HG03159 (cell line): ENCODE data around the gene CYP2B6.
"Not testable (repeated sequence)": the region's sequence is repeated elsewhere in the genome, so short reads cannot be mapped to it uniquely, and the experiment has no call there.

Source experiments
- ATAC-seq: cut with Tn5 transposase; IDR thresholded peaks from one replicate; pipeline ENCODE4 v1.9.1; 2021; ENCODE audit warnings: mild to moderate bottlenecking, moderate library complexity; ENCODE audit not compliant: unreplicated experiment

CYP2B6 gene

GRCh38 chr19:40990972-40991381 is at the start of gene CYP2B6:
Gene CYP2B6, plus strand, starts transcription at chr19:40991282. Its CDS starts 24 bp downstream, at chr19:40991306.
- no peak for ATAC-seq

- ATAC-seq: no peak
These were observed 49.4 kb upstream of the CYP2B6 start for GRCh38 chr19:40941481-40942219.

GRCh38 chr19:40945645-40946044 is 45.4 kb upstream of the CYP2B6 start:
- no peak for ATAC-seq

- no peak for ATAC-seq
These were observed 44.0 kb upstream of the CYP2B6 start for GRCh38 chr19:40947114-40947513.

DNA sequence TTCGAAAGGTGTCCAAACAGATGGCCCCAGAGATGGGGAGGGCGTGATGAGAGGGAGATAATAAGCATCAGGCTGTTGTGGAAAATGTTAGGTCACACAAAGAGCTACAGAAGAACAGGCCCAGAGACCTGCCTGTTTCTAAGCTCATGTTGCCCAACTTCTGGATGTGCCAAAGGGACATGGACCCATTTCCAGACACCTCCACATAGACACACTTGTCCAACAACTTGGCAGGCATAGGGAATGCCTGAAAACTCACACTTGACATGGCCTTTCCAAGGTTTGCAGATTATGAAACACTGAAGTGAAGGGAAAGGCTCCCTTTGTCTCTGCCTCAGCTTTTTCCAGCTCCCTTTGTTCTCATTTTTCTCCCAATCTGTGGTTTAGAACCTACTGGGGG is 43.5 kb upstream of the CYP2B6 start:
- no peak for ATAC-seq

GRCh38 chr19:40948580-40949299 is 42.3 kb upstream of the CYP2B6 start:
- no peak for ATAC-seq

DNA sequence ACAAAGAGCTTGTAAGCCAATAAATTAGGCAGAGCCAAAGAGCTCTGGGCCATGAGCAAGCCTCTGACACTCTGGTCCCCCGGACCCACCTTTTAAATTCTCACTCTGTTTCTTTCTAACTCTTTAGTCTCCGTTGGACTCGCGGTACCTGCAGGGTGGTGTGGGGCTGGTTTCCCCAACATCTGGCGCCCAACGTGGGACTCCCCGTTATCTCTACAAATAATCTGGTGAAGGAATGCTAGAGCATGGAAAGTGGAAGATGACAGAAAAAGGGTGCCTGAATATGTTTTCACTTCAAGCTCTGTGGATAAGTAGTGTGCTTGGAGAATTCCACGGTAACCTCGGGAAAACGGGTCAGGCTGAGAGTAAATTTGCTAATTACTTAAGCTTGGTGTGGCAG is 36.5 kb upstream of the CYP2B6 start:
- ATAC-seq: no peak

DNA sequence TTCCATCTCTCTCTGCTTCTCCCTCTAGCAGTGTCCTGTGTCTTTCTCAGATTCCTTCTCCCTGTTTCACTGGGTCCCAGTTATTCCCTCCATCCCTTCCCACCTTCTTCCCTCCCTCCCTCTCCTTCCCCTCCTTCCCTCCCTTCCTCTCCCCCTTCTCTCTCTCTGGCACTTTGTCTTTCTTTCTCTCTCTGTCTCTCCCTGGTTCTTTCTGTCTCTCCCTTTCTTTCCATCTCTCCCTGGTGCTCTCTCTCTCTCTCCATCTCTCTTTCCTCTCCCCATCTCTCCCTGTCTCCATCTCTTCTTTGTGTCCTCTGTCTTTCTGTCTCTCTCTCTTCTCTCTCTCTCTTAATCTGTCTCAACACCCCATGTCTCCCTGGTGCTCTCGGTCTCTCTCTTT is 31.7 kb upstream of the CYP2B6 start:
- ATAC-seq: no peak

GRCh38 chr19:40960062-40960685 is 30.9 kb upstream of the CYP2B6 start:
- no peak for ATAC-seq

- ATAC-seq: no peak
These were observed 30.3 kb upstream of the CYP2B6 start for GRCh38 chr19:40960780-40961179.

GRCh38 chr19:40962460-40962961 is 28.6 kb upstream of the CYP2B6 start:
- no peak for ATAC-seq

DNA sequence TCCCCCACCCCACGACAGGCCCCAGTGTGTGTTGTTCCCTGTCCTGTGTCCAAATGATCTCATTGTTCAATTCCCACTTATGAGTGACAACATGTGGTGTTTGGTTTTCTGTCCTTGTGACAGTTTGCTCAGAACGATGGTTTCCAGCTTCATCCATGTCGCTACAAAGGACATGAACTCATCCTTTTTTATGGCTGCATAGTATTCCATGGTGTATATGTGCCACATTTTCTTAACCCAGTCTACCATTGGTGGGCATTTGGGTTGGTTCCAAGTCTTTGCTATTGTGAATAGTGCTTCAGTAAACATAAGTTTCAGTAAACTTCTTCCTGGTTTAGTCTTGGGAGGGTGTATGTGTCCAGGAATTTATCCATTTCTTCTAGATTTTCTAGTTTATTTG is 26.7 kb upstream of the CYP2B6 start:
- ATAC-seq: not testable (repeated sequence)

DNA sequence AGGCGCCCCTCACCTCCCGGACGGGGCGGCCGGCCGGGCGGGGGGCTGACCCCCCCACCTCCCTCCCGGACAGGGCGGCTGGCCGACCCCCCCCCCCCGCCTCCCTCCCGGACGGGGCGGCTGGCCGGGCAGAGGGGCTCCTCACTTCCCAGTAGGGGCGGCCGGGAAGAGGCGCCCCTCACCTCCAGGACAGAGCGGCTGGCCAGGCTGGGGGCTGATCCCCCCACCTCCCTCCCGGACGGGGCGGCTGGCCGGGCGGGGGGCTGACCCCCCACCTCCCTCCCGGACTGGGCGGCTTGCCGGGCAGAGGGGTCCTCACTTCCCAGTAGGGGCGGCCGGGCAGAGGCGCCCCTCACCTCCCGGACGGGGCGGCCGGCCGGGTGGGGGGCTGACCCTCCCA is 25.7 kb upstream of the CYP2B6 start:
- not testable (repeated sequence) for ATAC-seq

GRCh38 chr19:40966591-40966990 is 24.5 kb upstream of the CYP2B6 start:
- not testable (repeated sequence) for ATAC-seq

- not testable (repeated sequence) for ATAC-seq
These were observed 23.0 kb upstream of the CYP2B6 start for GRCh38 chr19:40968065-40968464.

DNA sequence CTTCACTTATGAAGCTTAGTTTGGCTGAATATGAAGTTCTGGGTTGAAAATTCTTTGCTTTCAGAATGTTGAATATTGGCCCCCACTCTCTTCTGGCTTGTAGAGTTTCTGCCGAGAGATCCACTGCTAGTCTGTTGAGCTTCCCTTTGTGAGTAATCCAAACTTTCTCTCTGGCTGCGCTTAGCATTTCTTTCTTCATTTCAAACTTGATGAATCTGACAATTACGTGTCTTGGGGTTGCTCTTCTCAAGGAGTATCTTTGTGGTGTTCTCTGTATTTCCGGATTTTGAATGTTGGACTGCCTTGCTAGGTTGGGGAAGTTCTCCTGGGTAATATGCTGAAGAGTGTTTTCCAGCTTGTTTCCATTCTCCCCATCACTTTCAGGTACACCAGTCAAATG is 21.4 kb upstream of the CYP2B6 start:
- not testable (repeated sequence) for ATAC-seq

- ATAC-seq: not testable (repeated sequence)
These were observed 20.4 kb upstream of the CYP2B6 start for GRCh38 chr19:40970396-40971345.

DNA sequence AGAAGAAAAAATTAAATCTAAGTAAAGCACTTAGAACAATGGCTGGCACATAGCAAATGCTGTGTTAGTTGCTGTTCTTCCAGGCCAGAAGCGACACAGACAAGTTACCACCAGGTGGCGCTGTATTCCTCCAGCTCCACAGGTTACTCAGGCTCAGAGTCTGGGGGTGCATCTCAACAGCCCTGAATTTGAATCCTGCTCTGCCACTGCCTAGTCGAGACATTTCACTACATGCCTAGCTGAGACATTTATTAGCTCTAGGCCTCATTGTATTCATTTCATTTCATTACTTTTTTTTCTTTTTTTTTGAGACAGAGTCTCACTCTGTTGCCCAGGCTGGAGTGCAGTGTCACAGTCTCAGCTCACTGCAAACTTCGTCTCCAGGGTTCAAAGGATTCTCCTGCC is 16.4 kb upstream of the CYP2B6 start:
- no peak for ATAC-seq

GRCh38 chr19:40976134-40976533 is 14.9 kb upstream of the CYP2B6 start:
- ATAC-seq: no peak

DNA sequence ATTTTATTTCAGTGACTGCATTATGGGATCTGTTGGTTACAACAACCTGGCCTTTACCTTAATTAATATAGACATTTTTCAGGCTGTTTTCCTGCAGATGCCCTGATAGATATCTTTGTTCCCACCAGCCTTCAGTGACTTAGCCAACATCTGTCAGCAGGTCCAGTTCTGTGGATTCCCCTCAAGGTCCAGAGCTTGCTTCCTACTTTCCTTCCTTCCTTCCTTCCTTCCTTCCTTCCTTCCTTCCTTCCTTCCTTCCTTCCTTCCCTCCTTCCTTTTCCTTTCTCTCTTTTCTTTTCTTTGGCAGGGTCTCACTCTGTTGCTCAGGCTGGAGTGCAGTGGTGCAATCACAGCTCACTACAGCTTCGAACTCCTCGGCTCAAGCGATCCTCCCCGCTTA is 14.4 kb upstream of the CYP2B6 start:
- no peak for ATAC-seq

DNA sequence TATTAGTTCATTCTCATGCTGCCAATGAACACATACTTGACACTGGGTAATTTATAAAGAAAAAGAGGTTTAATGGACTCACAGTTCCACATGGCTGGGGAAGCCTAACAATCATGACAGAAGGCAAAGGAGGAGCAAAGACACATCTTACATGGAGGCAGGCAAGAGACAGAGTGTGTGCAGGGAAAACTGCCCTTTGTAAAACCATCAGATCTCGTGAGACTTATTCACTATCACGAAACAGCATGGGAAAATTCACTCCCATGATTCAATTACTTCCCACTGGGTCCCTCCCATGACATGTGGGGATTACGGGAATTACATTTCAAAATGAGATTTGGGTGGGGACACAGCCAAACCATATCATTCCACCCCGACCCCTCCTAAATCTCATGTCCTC is 11.3 kb upstream of the CYP2B6 start:
- ATAC-seq: not testable (repeated sequence)
